Tibial nerve (tissue), 4 donors: Measurements from ENCODE around the gene LENG8. TPM values are rescaled to one million over a fixed set of nuclear protein-coding genes. Genes with fewer than 3 reads are reported as not detected.

Experiments
- DNase-seq, 2 donors: peaks; one replicate each; pipeline ENCODE4 v3.0.0-alpha.2; 2019; ENCODE audit warnings: low spot score in 2 of 2
- H3K27ac ChIP-seq, 4 donors: fragments of 200-600 bp; sonication (generic) in 3 of 4; one replicate each; pipeline ENCODE4 v1.5.1; 2017 to 2019; ENCODE audit warnings: mild to moderate bottlenecking in 1 of 4
- H3K27me3 ChIP-seq, 2 donors: fragments of 200-600 bp; sonication (generic) in 1 of 2; one replicate each; pipeline versions ENCODE4 v1.5.1 to v1.6.0; 2017 to 2019
- H3K36me3 ChIP-seq, 3 donors: fragments of 200-600 bp; sonication (generic); one replicate each; pipeline ENCODE4 v1.5.1; 2018 to 2019
- H3K4me1 ChIP-seq, 4 donors: fragments of 200-600 bp; sonication (generic) in 3 of 4; one replicate each; pipeline ENCODE4 v1.5.1; 2017 to 2019
- H3K4me3 ChIP-seq, 4 donors: fragments of 200-600 bp; sonication (generic) in 3 of 4; one replicate each; pipeline ENCODE4 v1.5.1; 2017 to 2019; ENCODE audit warnings: mild to moderate bottlenecking in 1 of 4, moderate library complexity in 1 of 4
- H3K9me3 ChIP-seq, 4 donors: fragments of 200-600 bp; sonication (generic) in 3 of 4; one replicate each; pipeline ENCODE4 v1.5.1; 2017 to 2019
- EP300 ChIP-seq, 2 donors: sonication (generic); formaldehyde crosslinking; IDR thresholded peaks; one replicate each; pipeline ENCODE4 v1.6.1; 2017; ENCODE audit warnings: antibody characterized with exemption in 2 of 2, mild to moderate bottlenecking in 1 of 2
- POLR2A ChIP-seq, 2 donors: fragments of 450-650 bp; IDR thresholded peaks; one replicate each; pipeline ENCODE4 v1.6.1; 2017; ENCODE audit warnings: antibody characterized with exemption in 2 of 2, mild to moderate bottlenecking in 2 of 2, moderate library complexity in 2 of 2
- WGBS, 2 donors: methylation state at CpG; one replicate each; pipeline ENCODE4 v1.1.5; 2018; 5-methylcytosine and 5-hydroxymethylcytosine counted together
- total RNA-seq, 4 donors: library from RNA; depleted of rRNA; stranded (reverse); fragments of >200 nt; gene quantifications; one replicate each; pipeline ENCODE4 v1.1.0, GENCODE V29; 2016
- TF ChIP-seq, protein P1 (sequence below), 5 experiments: fragments of 200-600 bp in 3 of 5; fragments of 450-650 bp in 2 of 5; sonication (generic) in 3 of 5; IDR thresholded peaks; one replicate each; pipeline ENCODE4 v1.5.1; 2016 to 2019; ENCODE audit warnings: antibody characterized with exemption in 5 of 5, mild to moderate bottlenecking in 3 of 5, moderate library complexity in 2 of 5

The LENG8 gene
- total RNA-seq, 4 donors from 2014 or later, result 189 to 389 (median 285) TPM

DNA sequence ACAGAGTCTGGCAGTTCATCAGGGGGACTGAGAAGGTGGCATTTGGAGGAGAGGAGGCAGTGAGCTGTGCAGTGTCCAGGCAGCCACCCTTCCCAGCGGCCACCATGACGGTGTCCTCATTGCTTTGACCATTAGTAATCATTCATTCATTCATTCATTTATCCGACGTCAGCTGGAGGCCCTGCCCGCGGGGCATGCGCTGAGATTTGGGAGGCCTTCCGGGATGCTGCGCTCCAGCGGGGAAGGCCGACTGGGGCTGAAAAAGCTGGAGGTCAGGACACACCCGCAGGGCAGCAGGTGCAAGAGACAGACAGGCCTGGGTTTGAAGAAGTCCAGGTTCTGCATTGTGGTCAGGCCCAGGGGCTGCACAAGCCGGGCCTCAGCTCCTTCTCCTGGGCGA, 24.8 kb upstream of the LENG8 start:
- no peak for DNase-seq
- Histone ChIP-seq H3K4me3 (no peak overlapping the region), H3K4me1 (peaks cover 0 to 40% (median 4%) of the 10 kb centered on the region in 4 donors), H3K27me3 (peaks cover 0 to 43% of the 10 kb centered on the region in 2 donors), H3K36me3 (no peaks in the 10 kb centered on the region), H3K27ac (no peak overlapping the region), H3K9me3 (no peaks in the 10 kb centered on the region)
- TF ChIP-seq, protein P1, sequence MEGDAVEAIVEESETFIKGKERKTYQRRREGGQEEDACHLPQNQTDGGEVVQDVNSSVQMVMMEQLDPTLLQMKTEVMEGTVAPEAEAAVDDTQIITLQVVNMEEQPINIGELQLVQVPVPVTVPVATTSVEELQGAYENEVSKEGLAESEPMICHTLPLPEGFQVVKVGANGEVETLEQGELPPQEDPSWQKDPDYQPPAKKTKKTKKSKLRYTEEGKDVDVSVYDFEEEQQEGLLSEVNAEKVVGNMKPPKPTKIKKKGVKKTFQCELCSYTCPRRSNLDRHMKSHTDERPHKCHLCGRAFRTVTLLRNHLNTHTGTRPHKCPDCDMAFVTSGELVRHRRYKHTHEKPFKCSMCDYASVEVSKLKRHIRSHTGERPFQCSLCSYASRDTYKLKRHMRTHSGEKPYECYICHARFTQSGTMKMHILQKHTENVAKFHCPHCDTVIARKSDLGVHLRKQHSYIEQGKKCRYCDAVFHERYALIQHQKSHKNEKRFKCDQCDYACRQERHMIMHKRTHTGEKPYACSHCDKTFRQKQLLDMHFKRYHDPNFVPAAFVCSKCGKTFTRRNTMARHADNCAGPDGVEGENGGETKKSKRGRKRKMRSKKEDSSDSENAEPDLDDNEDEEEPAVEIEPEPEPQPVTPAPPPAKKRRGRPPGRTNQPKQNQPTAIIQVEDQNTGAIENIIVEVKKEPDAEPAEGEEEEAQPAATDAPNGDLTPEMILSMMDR (IDR thresholded peaks at IDR 0.05), result no peak
- no peak for TF ChIP-seq POLR2A (IDR thresholded peaks at IDR 0.05)
- no peak for TF ChIP-seq EP300 (IDR thresholded peaks at IDR 0.05)
- WGBS, 2 donors, result 89 to 91% methylated on average over 14 of the region's 14 CpGs

DNA sequence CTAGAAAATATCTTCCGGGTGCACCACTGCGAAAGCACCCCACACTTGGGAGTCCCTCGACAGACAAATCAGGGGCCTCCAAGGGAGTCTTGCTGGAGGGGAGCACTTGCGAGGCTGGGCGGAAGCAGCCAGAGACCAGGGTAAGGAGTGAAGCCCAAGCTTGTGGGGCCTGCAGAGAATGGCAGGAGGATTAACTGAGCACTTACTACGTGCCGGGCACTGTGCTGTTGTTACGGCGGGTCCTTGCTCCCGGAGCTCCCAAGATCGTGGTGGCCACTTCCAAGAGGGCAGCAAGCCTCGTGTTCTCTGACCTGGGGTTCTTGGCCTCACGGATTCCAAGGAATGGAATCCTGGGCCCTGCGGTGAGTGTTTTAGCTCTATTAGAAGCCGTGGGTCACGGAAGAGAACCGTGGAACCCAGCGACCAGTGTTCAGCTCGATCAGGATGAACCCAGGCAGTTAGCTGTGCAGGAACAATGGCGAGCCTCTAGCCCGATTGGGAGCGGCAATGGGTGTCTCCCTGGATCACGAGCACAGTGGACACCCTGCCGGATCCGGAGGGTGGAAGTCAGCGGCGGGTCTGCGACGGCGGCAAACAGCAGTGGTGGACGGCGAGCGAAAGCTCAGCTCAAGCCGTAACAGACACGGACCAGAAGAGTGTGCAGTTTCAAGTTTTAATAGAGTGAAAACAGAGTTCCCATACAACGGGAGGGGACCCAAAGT, 24.2 kb upstream of the LENG8 start:
- Histone ChIP-seq H3K4me3 (no peak overlapping the region), H3K27ac (no peak overlapping the region), H3K4me1 (peaks cover 0 to 40% (median 5%) of the 10 kb centered on the region in 4 donors), H3K9me3 (no peaks in the 10 kb centered on the region), H3K27me3 (peaks cover 0 to 50% of the 10 kb centered on the region in 2 donors), H3K36me3 (no peaks in the 10 kb centered on the region)
- no peak for TF ChIP-seq EP300 (IDR thresholded peaks at IDR 0.05)
- TF ChIP-seq, protein P1 (IDR thresholded peaks at IDR 0.05), result no peak
- no peak for TF ChIP-seq POLR2A (IDR thresholded peaks at IDR 0.05)
- DNase-seq, result no peak
- WGBS, 2 donors, result 86 to 88% methylated on average over 31 to 36 of the region's 36 CpGs

DNA sequence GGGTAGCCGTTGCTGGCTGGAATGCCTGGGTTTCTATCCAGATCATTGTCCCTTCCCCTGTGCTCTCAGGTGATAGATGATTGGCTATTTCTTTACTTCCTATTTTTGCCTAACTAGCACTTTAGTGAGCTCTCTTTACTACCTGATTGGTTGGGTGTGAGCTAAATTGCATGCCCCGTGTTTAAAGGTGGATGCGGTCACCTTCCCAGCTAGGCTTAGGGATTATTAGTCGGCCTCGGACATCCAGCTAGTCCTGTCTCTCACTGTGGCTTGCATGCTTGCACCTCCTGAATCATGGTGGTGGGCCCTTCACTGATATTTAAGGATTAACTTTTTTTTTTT, 23.6 kb upstream of the LENG8 start:
- TF ChIP-seq POLR2A (IDR thresholded peaks at IDR 0.05) (no peak), EP300 (IDR thresholded peaks at IDR 0.05) (no peak)
- TF ChIP-seq, protein P1 (IDR thresholded peaks at IDR 0.05), result no peak
- Histone ChIP-seq H3K4me3 (no peak overlapping the region), H3K27ac (no peak overlapping the region), H3K9me3 (no peaks in the 10 kb centered on the region), H3K27me3 (peaks cover 0 to 51% of the 10 kb centered on the region in 2 donors), H3K36me3 (no peaks in the 10 kb centered on the region), H3K4me1 (peaks cover 0 to 40% (median 10%) of the 10 kb centered on the region in 4 donors)
- no peak for DNase-seq
- 71 to 75% methylated on average over 5 of the region's 5 CpGs for WGBS, 2 donors

DNA sequence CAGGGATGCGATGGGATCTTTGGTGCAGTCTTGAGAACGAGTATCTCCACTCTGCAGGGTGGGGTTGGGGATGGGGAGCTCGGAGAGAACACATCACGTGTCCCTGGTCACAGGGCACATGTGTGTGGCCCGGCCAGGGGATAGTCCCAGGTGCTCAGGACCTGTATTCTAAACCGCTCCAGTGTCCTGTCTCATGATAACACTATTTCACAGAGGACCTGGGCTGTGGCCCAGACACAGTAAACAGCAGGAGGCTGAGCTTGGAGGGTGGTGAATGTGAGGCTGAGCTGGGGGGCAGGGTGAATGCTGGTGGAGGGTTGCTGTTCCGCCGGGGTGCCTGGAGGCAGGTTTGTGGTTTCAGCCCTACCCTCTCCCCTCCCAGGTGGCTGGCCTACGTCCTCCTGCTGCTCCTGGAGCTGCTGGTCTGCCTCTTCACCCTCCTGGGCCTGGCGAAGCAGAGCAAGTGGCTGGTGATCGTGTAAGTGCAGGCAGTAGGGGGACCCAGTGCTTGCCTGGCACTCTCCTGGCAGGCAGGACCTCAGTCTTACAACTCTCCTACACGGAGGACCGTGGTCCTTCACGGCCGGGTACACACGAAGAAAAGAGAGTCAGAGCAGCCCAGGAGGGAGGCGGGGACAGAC, 22.6 kb upstream of the LENG8 start:
- Histone ChIP-seq H3K36me3 (no peaks in the 10 kb centered on the region), H3K27me3 (peaks cover 0 to 50% of the 10 kb centered on the region in 2 donors), H3K4me3 (no peak overlapping the region), H3K27ac (no peak overlapping the region), H3K4me1 (peaks cover 0 to 40% (median 16%) of the 10 kb centered on the region in 4 donors), H3K9me3 (no peaks in the 10 kb centered on the region)
- WGBS, 2 donors, result 72 to 75% methylated on average over 15 of the region's 17 CpGs
- TF ChIP-seq, protein P1 (IDR thresholded peaks at IDR 0.05), result no peak
- no peak for TF ChIP-seq EP300 (IDR thresholded peaks at IDR 0.05)
- no peak for TF ChIP-seq POLR2A (IDR thresholded peaks at IDR 0.05)
- DNase-seq, result no peak

DNA sequence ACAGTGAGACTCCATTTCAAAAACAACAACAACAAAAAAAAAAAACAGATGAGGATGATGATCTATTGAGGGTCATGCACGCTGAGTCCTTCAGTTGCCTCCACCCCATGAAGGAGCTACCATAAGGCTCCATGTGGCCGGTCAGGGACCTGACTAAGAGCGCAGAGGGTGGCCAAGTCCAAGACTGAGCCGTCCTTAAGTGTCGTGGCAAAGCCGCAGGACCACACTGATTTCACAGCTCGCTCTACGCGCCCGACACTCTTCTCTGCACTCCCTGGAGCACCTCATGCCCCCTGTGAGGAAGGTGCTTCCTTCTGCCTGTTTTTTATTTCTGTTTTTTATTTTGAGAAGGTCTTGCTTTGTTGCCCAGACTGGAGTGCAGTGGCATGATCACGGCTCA, 21.4 kb upstream of the LENG8 start:
- H3K4me1 ChIP-seq, result peaks cover 0 to 33% (median 13%) of the 10 kb centered on the region in 4 donors
- H3K27ac ChIP-seq, result no peak overlapping the region
- no peak overlapping the region for H3K4me3 ChIP-seq
- H3K27me3 ChIP-seq, result peaks cover 0 to 45% of the 10 kb centered on the region in 2 donors
- no peaks in the 10 kb centered on the region for H3K36me3 ChIP-seq
- no peak for DNase-seq
- H3K9me3 ChIP-seq, result no peaks in the 10 kb centered on the region
- 84 to 85% methylated on average over 11 of the region's 11 CpGs for WGBS, 2 donors
- TF ChIP-seq, protein P1 (IDR thresholded peaks at IDR 0.05), result no peak
